HCT116 (cell line): Measurements from ENCODE around the gene DLG4. TPM values are rescaled to one million over a fixed set of nuclear protein-coding genes. Genes with fewer than 3 reads are reported as not detected.
A peak's percentile ranks its signal among the peaks of the same experiment; 100 is the strongest.

Source experiments
- ATAC-seq: fragments of 200-7000 bp; cut with Tn5 transposase; 2 replicates; pipeline ENCODE4 v1.9.1; 2020; ENCODE audit warnings: mild to moderate bottlenecking, moderate library complexity
- BruUV-seq: library from RNA; stranded (reverse); fragments of 400-500 nt; replicated peaks from 2 replicates; lab custom pipeline; 2021; lab: Mats Ljungman, UMichigan
- CTCF ChIA-PET: fragments of 300-600 bp; sonication (Branson Sonifier 250); formaldehyde crosslinking; loops from one replicate; lab custom pipeline; 2021; ENCODE audit warnings: antibody characterized with exemption; lab: Charles Lee
- POLR2A ChIA-PET: fragments of 300-600, 350-600 bp; sonication (Branson Sonifier 250); formaldehyde crosslinking; loops from one replicate; lab custom pipeline; 2021; ENCODE audit warnings: antibody characterized with exemption; lab: Charles Lee
- RAD21 ChIA-PET, 2 experiments: fragments of 300-600 bp; sonication (Branson Sonifier 250); formaldehyde crosslinking; loops; one replicate each; lab custom pipeline; 2023; ENCODE audit warnings: low total read pairs in 2 of 2; ENCODE audit not compliant: uncharacterized antibody in 2 of 2, unreplicated experiment in 2 of 2, low non-redundant PET in 1 of 2; lab: Charles Lee
- DNase-seq: peaks from one replicate; pipeline ENCODE4 v3.0.0-alpha.2; 2010; ENCODE audit warnings: low read depth, low spot score
- H2AFZ ChIP-seq: fragments of 200-600 bp; shearing (Covaris generic), sonication (generic); 2 replicates; pipeline ENCODE4 v1.6.1; 2017; ENCODE audit warnings: low read depth, mixed run types, mixed read lengths, antibody characterized with exemption, low read length; ENCODE audit not compliant: poor library complexity, severe bottlenecking
- H3K27ac ChIP-seq: 2 replicates; pipeline ENCODE4 v1.5.1; 2012; ENCODE audit warnings: low read depth, low read length
- H3K27me3 ChIP-seq: fragments of 200-600 bp; sonication (generic); 2 replicates; pipeline ENCODE4 v1.6.1; 2016; ENCODE audit warnings: mixed run types, low read length, mixed read lengths; ENCODE audit not compliant: insufficient read depth
- H3K36me3 ChIP-seq, 2 experiments: fragments of 200-500 bp in 1 of 2; fragments of 200-600 bp in 1 of 2; sonication (Bioruptor generic) in 1 of 2; sonication (generic) in 1 of 2; 2 replicates each; pipeline versions ENCODE4 v1.5.1 to v1.6.1; 2014 to 2016; ENCODE audit warnings: low read length in 2 of 2, inconsistent platforms in 1 of 2, mixed read lengths in 1 of 2, mixed run types in 1 of 2; ENCODE audit not compliant: insufficient read depth in 2 of 2, control insufficient read depth in 1 of 2
- H3K4me1 ChIP-seq, 2 experiments: fragments of 200-600 bp in 1 of 2; sonication (generic) in 1 of 2; 2 replicates each; pipeline versions ENCODE4 v1.5.1 to v1.6.1; 2012 to 2017; ENCODE audit warnings: low read length in 2 of 2, inconsistent platforms in 1 of 2, mild to moderate bottlenecking in 1 of 2, mixed read lengths in 1 of 2, mixed run types in 1 of 2, moderate library complexity in 1 of 2; ENCODE audit not compliant: insufficient read depth in 2 of 2, control insufficient read depth in 1 of 2
- H3K4me2 ChIP-seq: fragments of 200-600 bp; sonication (generic); 2 replicates; pipeline ENCODE4 v1.6.1; 2017; ENCODE audit warnings: mixed run types, low read length, mixed read lengths
- H3K4me3 ChIP-seq, 2 experiments: fragments of 200-600 bp in 1 of 2; sonication (generic) in 1 of 2; replicated peaks in 1 of 2; 2 replicates each; pipeline ENCODE4 v1.5.1; 2011 to 2016; ENCODE audit warnings: low read length in 2 of 2, control low read depth in 1 of 2, low read depth in 1 of 2, mild to moderate bottlenecking in 1 of 2, mixed read lengths in 1 of 2, mixed run types in 1 of 2
- H3K79me2 ChIP-seq: fragments of 200-600 bp; sonication (generic); 2 replicates; pipeline ENCODE4 v1.6.1; 2017; ENCODE audit warnings: mild to moderate bottlenecking, mixed run types, low read length, moderate library complexity, mixed read lengths; ENCODE audit not compliant: insufficient read depth
- H3K9ac ChIP-seq: fragments of 200-600 bp; sonication (generic); 2 replicates; pipeline ENCODE4 v1.6.1; 2016; ENCODE audit warnings: low read length, mixed read lengths
- H3K9me2 ChIP-seq: fragments of 200-600 bp; sonication (generic), shearing (Covaris generic); 2 replicates; pipeline ENCODE4 v1.6.1; 2017; ENCODE audit warnings: mixed run types, mild to moderate bottlenecking, moderate library complexity; ENCODE audit not compliant: insufficient read depth
- H3K9me3 ChIP-seq, 2 experiments: fragments of 200-500 bp in 1 of 2; fragments of 200-600 bp in 1 of 2; sonication (Bioruptor generic) in 1 of 2; sonication (generic) in 1 of 2; 2 replicates each; pipeline ENCODE4 v1.6.1; 2014 to 2017; ENCODE audit warnings: low read length in 2 of 2, mixed read lengths in 2 of 2, inconsistent platforms in 1 of 2, low read depth in 1 of 2, mild to moderate bottlenecking in 1 of 2, mixed run types in 1 of 2, moderate library complexity in 1 of 2; ENCODE audit not compliant: control insufficient read depth in 1 of 2, insufficient read depth in 1 of 2
- H4K20me1 ChIP-seq: fragments of 200-600 bp; sonication (generic), shearing (Covaris generic); 2 replicates; pipeline ENCODE4 v1.6.1; 2017; ENCODE audit warnings: mixed run types, mild to moderate bottlenecking, moderate library complexity; ENCODE audit not compliant: insufficient read depth
- EZH2phosphoT487 ChIP-seq: fragments of 200-600 bp; IDR thresholded peaks from 2 replicates; pipeline ENCODE4 v1.6.1; 2018; ENCODE audit warnings: antibody characterized with exemption, borderline replicate concordance
- POLR2A ChIP-seq: IDR thresholded peaks from 2 replicates; pipeline ENCODE4 v1.7.0; 2011; ENCODE audit warnings: borderline replicate concordance; ENCODE audit not compliant: insufficient read depth, insufficient read length; ENCODE audit errors: extremely low read depth
- RAD21 ChIP-seq: IDR thresholded peaks from 2 replicates; pipeline ENCODE4 v1.6.1; 2012; ENCODE audit warnings: low read depth, mild to moderate bottlenecking
- ZFX ChIP-seq: fragments of 450-650 bp; IDR thresholded peaks from 2 replicates; pipeline ENCODE4 v1.6.1; 2017
- intact Hi-C: fragments of 100-400 bp; cut with micrococcal nuclease; formaldehyde crosslinking; loops from 2 replicates; pipeline ENCODE4 v1.10.0; 2022
- total RNA-seq: library from RNA; stranded (reverse); gene quantifications from one replicate; pipeline ENCODE4 v1.2.1, GENCODE V29; 2021; ENCODE audit not compliant: unreplicated experiment

DLG4 gene
- total RNA-seq, 1 experiment from 2014 or later = 15.0 TPM

- intact Hi-C loops = no loop called here
- RAD21 ChIA-PET = no interaction called here
- peaks cover 18 to 33% of the 10 kb centered on the region in 2 experiments; a peak in 3 of 4 replicates for H3K36me3 ChIP-seq
- H3K4me1 ChIP-seq = peaks cover 14 to 61% of the 10 kb centered on the region in 2 experiments; a peak in 3 of 4 replicates
- peaks cover 30% of the 10 kb centered on the region for H3K79me2 ChIP-seq
- no peaks in the 10 kb centered on the region for H3K27me3 ChIP-seq
- no peaks in the 10 kb centered on the region for H3K9me3 ChIP-seq
- ATAC-seq (no peak), DNase-seq (no peak)
- H3K27ac ChIP-seq = peak overlapping the region; percentile 99
- peak overlapping the region; percentile 96 for H3K4me2 ChIP-seq
- no peaks in the 10 kb centered on the region for H4K20me1 ChIP-seq
- no peak overlapping the region for H2AFZ ChIP-seq
- TF ChIP-seq ZFX (0 out of 2 replicates have a peak, but pooled peaks have one; percentile 50), POLR2A (no peak), EZH2phosphoT487 (no peak)
- peak overlapping the region; percentile 95 for H3K9ac ChIP-seq
- BruUV-seq = no TSS peak
- POLR2A ChIA-PET = interaction anchor here (0.6 to 3.2 kb wide), 10 partner anchors 15 to 365 kb away, joined by 3 to 19 read pairs (median 8); partner anchors contain the start of genes DVL2, GABARAP, MPDU1 and PHF23
- CTCF ChIA-PET = interaction anchor here (1.0 to 2.8 kb wide), 4 partner anchors 19 to 110 kb away, joined by 3 to 37 read pairs (median 13); partner anchors contain the start of genes NEURL4 and PHF23
- H3K9me2 ChIP-seq = no peaks in the 10 kb centered on the region
- peak overlapping the region; percentile 69 to 75 for H3K4me3 ChIP-seq
Observed at GRCh38 chr17:7219229-7219811, 316 bp downstream of the DLG4 start.

DNA sequence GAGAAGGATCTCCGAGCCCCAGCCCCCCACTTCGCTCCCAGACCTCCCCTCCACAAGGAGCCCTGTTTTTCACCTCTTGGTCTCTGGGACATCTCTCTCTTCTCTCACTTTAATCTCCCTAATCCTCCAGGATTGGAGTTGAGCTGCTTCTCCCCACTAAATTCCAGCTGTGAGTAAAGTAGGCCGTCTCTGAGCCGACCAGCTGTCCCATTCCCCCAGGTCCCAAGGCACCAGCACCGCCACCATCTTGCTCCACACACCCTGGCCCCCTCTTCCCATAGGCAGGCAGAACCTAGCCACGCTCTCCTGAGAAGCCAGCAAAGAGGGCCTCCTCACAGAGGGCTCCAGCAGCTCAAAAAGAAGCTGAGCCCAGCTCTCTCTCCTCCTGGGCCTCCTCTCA, 878 bp downstream of the DLG4 start:
- no peak overlapping the region for H3K4me3 ChIP-seq
- no peaks in the 10 kb centered on the region for H3K9me3 ChIP-seq
- no peaks in the 10 kb centered on the region for H4K20me1 ChIP-seq
- H3K27me3 ChIP-seq = no peaks in the 10 kb centered on the region
- no peak for ATAC-seq
- peak overlapping the region; percentile 96 for H3K4me2 ChIP-seq
- no peak overlapping the region for H2AFZ ChIP-seq
- H3K9ac ChIP-seq = no peak overlapping the region
- H3K9me2 ChIP-seq = no peaks in the 10 kb centered on the region
- BruUV-seq = no TSS peak
- intact Hi-C loops = no loop called here
- DNase-seq = no peak
- H3K4me1 ChIP-seq = peaks cover 14 to 67% of the 10 kb centered on the region in 2 experiments; a peak in 3 of 4 replicates
- peak overlapping the region; percentile 99 for H3K27ac ChIP-seq
- TF ChIP-seq ZFX = no peak
- TF ChIP-seq RAD21 = no peak
- TF ChIP-seq, all 23 proteins: peak for 0
- ChIA-PET RAD21 (no interaction called here), POLR2A (interaction anchor here (1.4 to 3.2 kb wide), 5 partner anchors 16 to 111 kb away, joined by 7 to 19 read pairs (median 13); partner anchors contain the start of genes DVL2 and GABARAP), CTCF (no interaction called here)
- Histone ChIP-seq H3K79me2 (peaks cover 30% of the 10 kb centered on the region), H3K36me3 (peaks cover 13 to 28% of the 10 kb centered on the region in 2 experiments; a peak in 3 of 4 replicates)
